T-helper 1 cell treated with Interleukin-12 subunit alpha and Interleukin-12 subunit beta and Interleukin-4 antibody, amounts not matched to agents 30 μg/mL and 1 μg/mL, for 36 hours (primary cell): Measurements from ENCODE around the gene PSD.

Experiments used
- H3K27ac Mint-ChIP-seq: one replicate; pipeline ENCODE4 v1.8.0; 2021; ENCODE audit warnings: mild to moderate bottlenecking, mixed read lengths
- H3K27me3 Mint-ChIP-seq: one replicate; pipeline ENCODE4 v1.8.0; 2021; ENCODE audit warnings: low read depth, mixed read lengths
- H3K36me3 Mint-ChIP-seq: one replicate; pipeline ENCODE4 v1.8.0; 2021; ENCODE audit warnings: low read depth, mixed read lengths
- H3K4me1 Mint-ChIP-seq: one replicate; pipeline ENCODE4 v1.8.0; 2021; ENCODE audit warnings: low read depth, mixed read lengths
- H3K4me3 Mint-ChIP-seq: one replicate; pipeline ENCODE4 v1.8.0; 2021; ENCODE audit warnings: mild to moderate bottlenecking, moderate library complexity, mixed read lengths
- H3K9me3 Mint-ChIP-seq: one replicate; pipeline ENCODE4 v1.8.0; 2021; ENCODE audit warnings: mixed read lengths

The PSD gene

GRCh38 chr10:102397222-102398171, 21.1 kb downstream of the PSD start:
- Mint-ChIP-seq H3K9me3 (no peaks in the 10 kb centered on the region), H3K36me3 (peaks cover 48% of the 10 kb centered on the region), H3K4me3 (peak overlapping the region; percentile 90), H3K4me1 (peaks cover 44% of the 10 kb centered on the region), H3K27ac (peak overlapping the region; percentile 97), H3K27me3 (no peaks in the 10 kb centered on the region)

- Mint-ChIP-seq H3K36me3 (peaks cover 45% of the 10 kb centered on the region), H3K4me3 (peak overlapping the region; percentile 90), H3K9me3 (no peaks in the 10 kb centered on the region), H3K27ac (peak overlapping the region; percentile 97), H3K27me3 (no peaks in the 10 kb centered on the region), H3K4me1 (peaks cover 44% of the 10 kb centered on the region)
Measured at GRCh38 chr10:102396730-102397151, 21.8 kb downstream of the PSD start.

GRCh38 chr10:102396317-102396650, 22.3 kb downstream of the PSD start:
- no peaks in the 10 kb centered on the region for H3K9me3 Mint-ChIP-seq
- no peaks in the 10 kb centered on the region for H3K27me3 Mint-ChIP-seq
- H3K27ac Mint-ChIP-seq, result peak overlapping the region; percentile 97
- H3K4me3 Mint-ChIP-seq, result peak overlapping the region; percentile 90
- H3K36me3 Mint-ChIP-seq, result peaks cover 43% of the 10 kb centered on the region
- peaks cover 44% of the 10 kb centered on the region for H3K4me1 Mint-ChIP-seq

GRCh38 chr10:102395400-102396316, 22.9 kb downstream of the PSD start, which contains the start of gene NFKB2:
Gene NFKB2, plus strand, starts transcription at chr10:102395705. Its CDS starts 255 bp downstream, at chr10:102395960.
- Mint-ChIP-seq H3K27me3 (no peaks in the 10 kb centered on the region), H3K4me1 (peaks cover 46% of the 10 kb centered on the region), H3K9me3 (no peaks in the 10 kb centered on the region), H3K4me3 (peak within 1 kb of the TSS; percentile 90), H3K27ac (peak within 1 kb of the TSS; percentile 97), H3K36me3 (peaks cover 43% of the 10 kb centered on the region)

- Mint-ChIP-seq H3K27ac (peak overlapping the region; percentile 97), H3K36me3 (peaks cover 37% of the 10 kb centered on the region), H3K4me1 (peaks cover 43% of the 10 kb centered on the region), H3K9me3 (no peaks in the 10 kb centered on the region), H3K4me3 (peak overlapping the region; percentile 90), H3K27me3 (peaks cover 3% of the 10 kb centered on the region)
Measured at GRCh38 chr10:102394801-102395399, 23.7 kb downstream of the PSD start.

GRCh38 chr10:102394079-102394800, 24.3 kb downstream of the PSD start:
- Mint-ChIP-seq H3K4me1 (peaks cover 38% of the 10 kb centered on the region), H3K9me3 (no peaks in the 10 kb centered on the region), H3K27me3 (peaks cover 5% of the 10 kb centered on the region), H3K4me3 (peak overlapping the region; percentile 90), H3K36me3 (peaks cover 32% of the 10 kb centered on the region), H3K27ac (peak overlapping the region; percentile 97)

- Mint-ChIP-seq H3K4me1 (peaks cover 35% of the 10 kb centered on the region), H3K4me3 (peak overlapping the region; percentile 90), H3K9me3 (no peaks in the 10 kb centered on the region), H3K36me3 (peaks cover 29% of the 10 kb centered on the region), H3K27me3 (peaks cover 5% of the 10 kb centered on the region), H3K27ac (peak overlapping the region; percentile 97)
Measured at GRCh38 chr10:102393411-102394078, 25.0 kb downstream of the PSD start.

- peak overlapping the region; percentile 28 for H3K27ac Mint-ChIP-seq
- peaks cover 16% of the 10 kb centered on the region for H3K36me3 Mint-ChIP-seq
- peaks cover 23% of the 10 kb centered on the region for H3K4me1 Mint-ChIP-seq
- peaks cover 5% of the 10 kb centered on the region for H3K27me3 Mint-ChIP-seq
- H3K9me3 Mint-ChIP-seq, result no peaks in the 10 kb centered on the region
- no peak overlapping the region for H3K4me3 Mint-ChIP-seq
Measured at GRCh38 chr10:102392306-102392705, 26.3 kb downstream of the PSD start.

- H3K27ac Mint-ChIP-seq, result no peak overlapping the region
- H3K9me3 Mint-ChIP-seq, result no peaks in the 10 kb centered on the region
- H3K36me3 Mint-ChIP-seq, result peaks cover 1% of the 10 kb centered on the region
- H3K27me3 Mint-ChIP-seq, result peaks cover 5% of the 10 kb centered on the region
- H3K4me1 Mint-ChIP-seq, result peaks cover 17% of the 10 kb centered on the region
- no peak overlapping the region for H3K4me3 Mint-ChIP-seq
Measured at GRCh38 chr10:102389894-102390293, 28.7 kb downstream of the PSD start.

GRCh38 chr10:102384606-102385429, 33.8 kb downstream of the PSD start:
- Mint-ChIP-seq H3K4me1 (peaks cover 12% of the 10 kb centered on the region), H3K9me3 (no peaks in the 10 kb centered on the region), H3K27me3 (peaks cover 1% of the 10 kb centered on the region), H3K36me3 (peaks cover 13% of the 10 kb centered on the region), H3K27ac (no peak overlapping the region), H3K4me3 (no peak overlapping the region)

GRCh38 chr10:102384053-102384452, 34.5 kb downstream of the PSD start:
- no peak overlapping the region for H3K27ac Mint-ChIP-seq
- no peaks in the 10 kb centered on the region for H3K9me3 Mint-ChIP-seq
- peaks cover 12% of the 10 kb centered on the region for H3K4me1 Mint-ChIP-seq
- no peak overlapping the region for H3K4me3 Mint-ChIP-seq
- no peaks in the 10 kb centered on the region for H3K27me3 Mint-ChIP-seq
- peaks cover 18% of the 10 kb centered on the region for H3K36me3 Mint-ChIP-seq

- Mint-ChIP-seq H3K36me3 (peaks cover 21% of the 10 kb centered on the region), H3K9me3 (no peaks in the 10 kb centered on the region), H3K4me1 (peaks cover 12% of the 10 kb centered on the region), H3K27ac (no peak overlapping the region), H3K4me3 (no peak overlapping the region), H3K27me3 (no peaks in the 10 kb centered on the region)
Measured at GRCh38 chr10:102382871-102383270, 35.7 kb downstream of the PSD start.

- Mint-ChIP-seq H3K36me3 (peaks cover 21% of the 10 kb centered on the region), H3K27me3 (no peaks in the 10 kb centered on the region), H3K9me3 (no peaks in the 10 kb centered on the region), H3K4me1 (peaks cover 12% of the 10 kb centered on the region), H3K4me3 (no peak overlapping the region), H3K27ac (no peak overlapping the region)
Measured at GRCh38 chr10:102381983-102382382, 36.6 kb downstream of the PSD start.
